HG03342 (cell line): ENCODE results near the gene IL17REL.

Source experiments
- ATAC-seq: cut with Tn5 transposase; IDR thresholded peaks from one replicate; pipeline ENCODE4 v1.9.1; 2021; ENCODE audit warnings: mild to moderate bottlenecking, moderate library complexity; ENCODE audit not compliant: unreplicated experiment

Gene IL17REL

DNA sequence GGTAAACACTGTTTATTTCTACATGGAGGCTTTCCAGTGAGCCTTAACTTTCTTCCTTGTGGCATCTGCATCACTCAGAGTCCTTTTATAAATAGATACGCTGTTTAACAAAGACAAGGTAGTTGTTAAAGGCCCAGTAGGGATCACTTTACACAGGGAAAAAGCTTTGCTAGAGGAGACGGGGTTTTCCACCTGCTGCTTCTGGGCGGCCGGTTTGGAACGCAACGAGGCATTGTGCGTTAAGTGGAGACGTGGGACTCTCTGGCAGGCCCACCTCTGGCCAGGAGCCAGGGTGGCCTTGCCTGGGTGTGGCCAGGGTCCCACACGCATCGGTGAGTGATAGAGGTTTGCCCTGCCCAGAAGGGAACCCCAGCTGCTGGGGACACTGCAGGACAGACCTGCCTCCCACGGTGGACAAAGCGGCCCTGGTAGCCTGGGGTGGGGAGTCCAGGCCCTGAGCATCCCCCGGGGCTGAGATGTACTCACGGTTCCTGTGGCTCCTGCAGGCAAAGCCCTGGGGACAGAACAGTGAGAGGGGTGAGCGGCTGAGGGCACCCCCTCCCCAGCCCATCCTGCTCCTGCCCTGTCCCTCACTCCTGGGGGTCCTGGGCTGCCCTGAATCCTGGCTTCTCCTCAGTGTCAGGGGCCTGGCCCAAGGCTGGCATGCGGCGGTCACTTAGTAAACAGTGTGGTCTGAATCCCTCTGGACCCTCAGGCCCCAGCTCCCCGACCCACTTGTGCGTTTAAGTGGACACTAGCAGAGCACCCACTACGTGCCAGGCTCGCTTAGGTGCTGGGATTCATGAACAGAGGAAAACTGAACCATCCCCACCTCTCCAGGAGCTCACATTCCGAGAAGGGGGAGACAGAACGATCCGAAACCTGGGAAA lies 4.2 kb downstream of the IL17REL start:
- no peak for ATAC-seq

DNA sequence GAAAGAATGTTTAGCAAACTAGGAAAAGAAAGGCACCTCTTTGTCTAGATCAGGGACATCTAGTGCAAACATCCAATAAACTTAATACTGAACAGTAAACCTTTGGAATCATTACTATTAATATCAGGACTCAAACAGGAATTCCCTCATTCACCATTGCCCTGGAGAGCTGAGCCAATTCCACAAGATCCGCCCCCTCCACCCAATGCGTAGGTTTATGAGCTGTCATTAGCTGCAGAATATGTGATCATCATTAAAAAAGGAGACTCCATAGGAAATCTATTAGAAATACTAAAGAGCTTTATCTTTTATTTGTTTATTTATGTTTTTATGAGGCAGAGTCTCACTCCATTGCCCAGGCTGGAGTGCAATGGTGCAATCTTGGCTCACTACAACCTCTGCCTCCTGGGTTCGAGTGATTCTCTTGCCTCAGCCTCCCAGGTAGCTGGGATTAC lies 5.5 kb downstream of the IL17REL start:
- no peak for ATAC-seq

DNA sequence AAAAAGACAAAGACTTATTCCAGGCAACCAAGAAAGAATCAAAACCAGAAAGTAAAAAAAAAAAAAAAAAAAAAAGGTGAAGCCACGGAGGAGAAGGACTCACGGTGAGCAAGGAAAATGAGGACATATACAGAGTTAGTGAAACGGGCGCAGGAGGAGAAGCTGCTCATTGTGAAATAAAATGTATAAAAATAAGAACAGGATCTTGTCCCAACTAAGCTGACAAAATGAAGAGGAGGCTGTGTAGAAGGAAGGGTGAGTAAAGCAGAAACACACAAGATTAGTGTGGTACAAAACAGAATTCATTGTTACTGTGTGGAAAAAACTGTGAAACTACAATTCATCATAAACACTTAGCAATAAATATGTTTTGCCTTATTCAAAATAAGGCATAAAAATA lies 7.6 kb downstream of the IL17REL start:
- no peak for ATAC-seq

DNA sequence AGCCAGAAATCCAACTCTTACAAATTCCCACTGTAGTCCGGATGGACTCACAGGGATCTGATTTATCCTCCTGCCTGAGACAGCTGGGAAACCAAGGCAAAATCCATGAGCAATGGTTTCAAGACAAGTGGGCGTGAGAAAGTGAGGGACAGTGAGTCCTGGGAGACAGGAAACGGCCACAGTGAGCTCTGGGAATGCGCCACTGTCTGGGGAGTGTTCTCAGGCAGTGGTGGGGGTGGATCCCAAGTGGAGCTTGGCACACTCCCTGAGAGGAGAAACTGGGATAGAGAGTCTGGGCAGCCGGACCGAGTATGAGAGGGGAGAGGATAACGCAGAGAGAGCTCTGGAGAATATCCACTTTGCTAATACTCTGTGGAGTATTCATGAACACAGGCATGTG lies 9.8 kb downstream of the IL17REL start:
- no peak for ATAC-seq

DNA sequence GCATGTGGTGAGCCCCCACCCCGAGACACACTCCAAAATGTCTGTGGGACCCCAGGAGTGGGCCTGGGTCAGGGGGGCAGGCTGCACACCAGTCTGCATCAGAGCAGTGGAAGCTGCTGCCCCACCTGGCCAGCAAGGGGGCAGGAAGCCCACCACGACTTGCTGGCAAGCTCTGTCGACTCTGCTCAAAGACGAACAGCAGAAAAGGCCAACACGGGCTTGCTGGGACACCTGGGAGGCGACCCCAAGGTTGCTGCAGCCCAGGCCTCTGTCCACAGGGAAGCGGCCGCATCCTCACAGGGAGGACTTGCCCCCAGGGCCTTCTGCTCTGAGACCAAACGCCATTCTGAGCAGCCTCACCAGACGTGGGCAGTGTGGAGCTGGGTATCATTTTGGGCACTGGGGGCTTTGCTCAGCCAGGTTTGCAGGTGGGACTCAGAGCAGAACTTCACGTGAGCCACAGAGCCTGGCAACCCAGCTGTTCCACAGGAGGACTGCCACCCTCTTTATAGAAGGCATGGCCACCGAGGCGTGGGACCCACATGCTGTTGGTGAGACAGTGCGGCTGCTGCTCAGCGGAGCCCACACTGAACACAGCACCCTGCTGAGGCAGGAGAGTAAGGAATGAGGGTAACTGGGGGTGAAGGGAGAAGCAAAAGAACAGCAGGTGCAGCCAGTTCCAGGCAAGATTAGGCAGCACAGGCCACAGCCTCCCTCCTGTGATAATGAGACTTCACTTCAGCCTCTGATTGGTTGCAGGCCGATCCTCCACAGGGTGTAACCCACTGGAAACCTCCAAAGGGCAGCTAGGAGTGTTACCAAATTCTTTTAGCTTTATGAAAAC lies 11.0 kb downstream of the IL17REL start:
- no peak for ATAC-seq

DNA sequence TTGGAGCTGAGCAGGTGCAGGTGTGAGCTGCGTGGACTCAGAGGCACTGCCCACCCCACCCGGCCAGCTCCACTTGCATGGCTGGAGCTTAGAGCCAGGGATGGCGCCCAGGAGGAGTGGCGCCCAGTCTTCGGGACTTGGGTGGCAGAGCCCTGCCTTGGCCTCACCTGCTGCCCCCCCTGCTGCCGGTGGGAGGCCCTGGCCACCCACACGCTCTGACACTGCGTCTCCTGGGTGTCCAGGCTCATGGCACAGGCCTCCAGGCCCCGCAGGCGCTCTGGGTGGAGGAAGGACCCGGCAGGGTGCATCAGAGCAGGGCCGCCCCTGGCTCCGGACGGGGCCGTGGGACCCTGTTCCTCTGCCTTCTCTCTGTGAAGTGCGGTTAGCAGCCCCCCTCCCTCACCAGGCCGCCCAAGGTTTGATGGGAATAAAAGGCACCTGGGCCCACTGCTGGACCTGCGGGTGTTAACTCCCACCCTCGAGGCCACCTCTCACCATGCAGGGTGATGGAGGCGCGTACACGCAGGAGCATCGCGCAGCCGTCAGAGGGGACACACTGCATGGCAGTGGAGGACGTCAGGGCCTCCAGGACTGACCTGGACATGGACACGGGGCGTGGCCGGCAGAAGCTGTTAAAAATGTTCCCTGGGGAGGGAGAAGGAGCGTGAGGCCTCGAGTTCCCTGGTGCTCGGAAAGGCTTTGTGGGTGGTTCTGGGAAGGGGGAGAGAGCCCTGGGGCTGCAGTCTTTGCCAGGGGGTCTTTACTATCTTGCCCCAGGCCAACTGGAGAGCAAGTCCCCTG lies 11.8 kb downstream of the IL17REL start:
- no peak for ATAC-seq

DNA sequence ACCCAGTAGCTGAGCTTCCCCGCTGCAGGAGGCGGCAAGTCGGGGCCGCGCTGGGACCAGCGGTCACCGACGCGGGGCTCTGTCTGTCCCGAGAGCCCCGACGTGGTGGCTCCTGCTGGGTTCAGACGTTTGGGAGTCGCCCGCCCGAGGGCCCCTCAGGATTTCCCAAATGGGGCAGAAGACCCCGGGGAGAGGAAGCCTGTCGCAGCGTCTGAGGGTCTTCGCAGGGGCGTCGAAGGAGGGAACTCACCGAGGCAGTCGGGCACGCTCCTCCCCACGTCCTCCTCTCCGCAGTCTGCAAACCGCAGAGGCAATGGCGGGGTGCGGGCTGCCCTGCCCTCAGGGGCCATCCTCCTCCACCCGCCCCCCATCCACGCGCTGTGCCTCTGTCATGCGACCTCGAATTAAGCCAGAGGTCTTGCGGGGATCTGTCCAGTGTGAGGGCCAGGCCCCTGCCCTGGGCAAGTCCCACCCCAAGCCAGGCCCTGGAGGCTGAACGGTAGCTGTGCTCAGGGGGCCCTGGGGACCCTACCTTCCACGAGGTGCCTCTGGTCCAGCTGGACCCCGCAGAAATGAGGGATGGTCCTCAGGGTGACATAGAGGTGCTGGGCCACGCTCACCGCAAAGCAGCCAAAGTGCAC lies 12.5 kb downstream of the IL17REL start:
- ATAC-seq = no peak

DNA sequence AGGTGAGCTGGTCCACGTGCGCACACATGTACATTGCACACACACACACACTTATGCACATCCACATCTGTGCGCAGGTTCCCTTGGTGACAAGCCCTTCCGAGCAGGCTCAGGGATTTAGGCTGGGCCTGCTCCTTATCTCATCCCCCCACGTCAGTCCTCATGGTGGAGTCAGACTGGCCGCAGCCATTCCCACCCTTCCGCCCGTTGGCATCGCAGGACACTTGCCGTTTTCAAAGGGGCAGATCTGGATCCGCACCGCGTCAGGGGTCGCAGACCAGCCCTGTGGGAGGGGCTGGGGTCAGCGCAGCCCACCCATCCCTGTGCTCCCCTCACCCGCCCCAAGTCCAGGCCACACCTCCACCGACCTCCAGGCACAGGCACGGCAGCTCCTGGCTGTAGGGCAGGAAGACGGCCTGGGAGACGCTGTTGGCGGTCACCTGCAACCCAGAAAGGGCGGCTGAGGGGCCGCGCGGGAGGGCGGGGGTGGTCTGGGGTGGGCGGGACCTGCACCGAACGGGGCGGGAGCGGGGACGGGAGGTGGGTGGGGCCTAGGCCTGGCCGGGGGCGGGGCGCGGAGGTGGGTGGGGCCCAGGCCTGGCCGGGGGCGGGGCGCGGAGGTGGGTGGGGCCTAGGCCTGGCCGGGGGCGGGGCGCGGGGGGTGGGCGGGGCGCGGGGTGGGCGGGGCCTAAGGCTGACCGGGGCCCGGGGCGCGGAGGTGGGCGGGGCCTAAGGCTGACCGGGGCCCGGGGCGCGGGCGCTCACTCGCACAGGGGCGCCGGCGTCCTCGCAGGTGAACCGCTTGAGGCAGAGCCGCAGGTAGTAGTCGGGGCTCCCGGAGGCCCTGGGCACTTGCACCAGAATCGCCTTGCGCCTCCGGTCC lies 13.3 kb downstream of the IL17REL start:
- no peak for ATAC-seq

DNA sequence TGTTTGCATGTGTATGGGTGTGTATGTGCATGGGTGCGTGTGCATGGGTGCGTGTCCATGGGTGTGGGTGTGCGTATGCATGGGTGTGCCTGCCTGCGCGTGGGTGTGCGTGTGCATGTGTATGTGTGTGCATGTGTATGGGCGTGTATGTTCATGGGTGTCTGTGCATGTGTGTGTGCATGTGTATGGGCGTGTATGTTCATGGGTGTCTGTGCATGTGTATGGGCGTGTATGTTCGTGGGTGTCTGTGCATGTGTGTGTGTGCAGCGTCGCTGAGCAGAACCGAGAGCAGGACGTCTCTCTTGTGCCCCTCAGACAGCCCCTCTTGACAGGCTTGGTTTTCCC lies 13.9 kb downstream of the IL17REL start:
- ATAC-seq = no peak

DNA sequence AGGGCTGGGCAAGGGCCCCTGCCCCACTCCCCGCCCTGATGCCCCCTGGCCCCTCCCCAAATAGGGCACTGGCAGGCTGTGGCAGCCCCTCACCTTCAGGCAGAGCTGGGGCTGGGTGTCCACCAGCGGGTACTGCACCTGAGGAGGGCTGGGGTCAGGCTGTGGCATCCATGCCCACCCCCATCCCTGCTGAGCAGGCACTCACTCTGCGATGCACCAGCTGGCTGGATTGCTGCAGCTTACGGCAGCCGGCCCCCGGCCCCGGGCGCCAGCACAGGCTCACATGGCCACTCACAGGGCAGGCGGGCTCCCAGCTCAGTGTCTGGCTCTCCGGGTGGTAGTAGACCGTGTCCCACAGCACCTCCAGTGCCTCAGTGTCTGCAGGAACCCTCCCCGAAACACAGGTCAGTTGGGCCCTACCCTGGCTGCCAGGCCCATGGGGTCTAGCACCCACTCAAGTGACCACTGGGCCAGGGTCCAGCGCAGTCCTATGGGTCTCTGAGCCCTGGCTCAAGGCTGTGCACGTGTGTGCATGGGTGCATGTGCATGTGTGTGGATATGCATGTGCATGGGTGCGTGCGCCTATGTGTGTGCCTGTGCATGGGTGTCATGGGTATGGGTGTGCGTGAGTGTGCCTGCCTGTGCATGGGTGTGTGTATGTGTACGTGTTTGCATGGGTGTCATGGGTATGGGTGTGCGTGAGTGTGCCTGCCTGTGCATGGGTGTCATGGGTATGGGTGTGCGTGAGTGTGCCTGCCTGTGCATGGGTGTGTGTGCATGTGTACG lies 14.4 kb downstream of the IL17REL start:
- ATAC-seq = no peak

DNA sequence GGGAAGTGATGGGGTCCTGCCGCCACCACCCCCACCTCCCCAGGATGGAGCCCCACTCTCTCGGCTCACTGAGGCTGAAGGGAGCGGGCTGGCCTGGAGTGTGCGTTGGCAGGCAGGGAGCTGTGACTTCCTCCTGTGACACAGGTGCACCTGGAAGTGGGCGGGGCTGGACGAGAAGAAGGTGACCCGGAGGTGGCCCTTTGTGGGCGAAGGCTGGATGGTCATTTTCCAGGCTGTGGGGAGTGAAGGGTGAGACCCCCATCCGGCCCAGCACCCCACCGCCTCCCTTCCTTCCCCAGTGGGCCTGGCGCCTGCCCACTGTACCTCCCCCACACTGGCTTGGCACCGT lies 15.3 kb downstream of the IL17REL start:
- ATAC-seq = no peak

DNA sequence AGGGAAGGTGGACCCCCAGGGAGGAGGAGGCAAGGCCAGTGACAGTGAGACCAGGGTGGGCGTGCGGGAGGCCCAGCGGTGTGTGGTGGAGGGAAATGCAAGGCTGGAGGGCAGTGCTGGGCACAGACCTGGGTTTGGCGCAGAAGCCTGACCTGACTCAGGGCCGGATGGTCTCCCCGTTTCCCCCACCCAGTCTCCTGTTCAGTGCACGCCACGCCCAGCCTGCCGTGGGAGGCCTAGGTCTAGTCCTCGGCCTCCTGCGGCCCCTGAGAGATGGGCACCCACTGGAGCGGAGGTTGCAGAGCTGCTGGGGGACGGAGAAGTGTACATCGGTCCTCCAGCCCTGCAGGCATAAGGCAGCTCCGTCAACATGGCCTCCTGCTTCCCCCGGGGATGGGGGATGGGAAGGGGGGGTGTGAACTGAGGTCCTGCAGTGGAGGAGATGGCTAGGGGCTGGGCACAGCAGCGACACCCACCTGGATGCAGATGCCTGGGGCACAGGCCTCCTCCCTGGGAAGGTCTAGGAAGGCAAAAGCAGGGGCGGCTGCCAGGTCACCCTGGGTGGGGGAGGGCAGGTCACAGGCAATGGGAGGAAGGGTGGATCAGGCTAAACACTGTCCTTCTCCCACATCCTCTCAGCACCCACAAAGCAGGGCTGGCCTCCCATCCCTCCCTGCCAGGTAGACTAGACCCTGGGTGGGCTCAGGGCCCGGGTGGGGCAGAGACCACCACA lies 15.9 kb downstream of the IL17REL start:
- ATAC-seq = no peak

DNA sequence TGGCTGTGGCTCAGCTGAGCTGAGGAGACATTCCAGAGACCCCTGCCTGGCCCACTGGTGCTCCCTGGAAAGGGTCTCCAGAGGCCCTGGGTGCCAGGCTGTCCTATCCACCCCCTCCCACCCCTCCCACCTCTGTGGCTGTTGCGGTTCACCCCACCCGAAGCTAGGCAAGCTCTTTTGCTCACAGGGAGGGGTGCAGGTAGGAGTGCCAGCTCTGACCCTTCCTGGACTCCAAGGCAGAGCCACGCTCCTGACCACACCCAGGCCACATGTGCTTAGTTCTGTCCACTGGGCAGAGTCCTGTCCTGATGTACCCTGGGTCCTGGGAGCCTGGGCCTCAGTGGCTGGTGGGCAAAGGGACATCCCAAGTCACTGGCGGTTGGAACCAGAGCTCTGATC lies 16.4 kb downstream of the IL17REL start:
- ATAC-seq = no peak

DNA sequence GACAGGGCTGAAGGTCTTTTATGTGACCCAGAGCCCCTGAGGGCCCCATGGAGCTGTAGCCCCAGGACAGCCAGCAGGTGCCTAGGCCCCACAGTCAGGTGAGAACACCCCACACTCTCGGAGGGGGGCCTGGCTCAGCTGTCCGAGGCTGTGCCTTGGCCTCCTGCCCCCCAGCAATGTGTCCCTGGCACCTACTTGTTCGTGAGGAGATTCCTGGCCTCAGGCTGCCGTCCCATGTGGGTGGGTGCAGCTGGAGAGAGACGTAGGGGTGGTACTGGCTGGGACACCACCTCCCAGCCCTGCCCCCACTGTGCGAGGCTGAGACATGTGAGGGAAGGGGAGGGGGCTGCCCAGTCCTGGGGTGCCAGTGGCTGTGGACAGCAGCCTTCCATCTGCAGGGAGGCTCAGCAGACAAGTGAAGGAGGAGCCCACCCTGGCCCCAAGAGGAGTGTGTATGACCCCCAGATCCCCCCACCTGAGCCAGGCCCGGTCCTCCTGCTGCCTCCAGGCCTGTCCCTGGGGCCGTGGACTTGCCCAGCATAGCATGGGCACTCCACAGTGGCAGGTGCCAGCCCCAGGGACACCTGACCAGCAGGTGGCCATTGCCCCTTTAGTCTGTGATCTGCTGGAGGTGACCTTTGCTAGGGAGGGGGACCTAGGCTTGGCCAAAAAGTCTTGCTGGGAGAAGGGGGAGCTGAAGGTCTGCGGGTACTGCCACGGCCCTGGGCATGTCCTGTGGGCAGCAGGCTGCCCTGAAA lies 17.0 kb downstream of the IL17REL start:
- no peak for ATAC-seq

DNA sequence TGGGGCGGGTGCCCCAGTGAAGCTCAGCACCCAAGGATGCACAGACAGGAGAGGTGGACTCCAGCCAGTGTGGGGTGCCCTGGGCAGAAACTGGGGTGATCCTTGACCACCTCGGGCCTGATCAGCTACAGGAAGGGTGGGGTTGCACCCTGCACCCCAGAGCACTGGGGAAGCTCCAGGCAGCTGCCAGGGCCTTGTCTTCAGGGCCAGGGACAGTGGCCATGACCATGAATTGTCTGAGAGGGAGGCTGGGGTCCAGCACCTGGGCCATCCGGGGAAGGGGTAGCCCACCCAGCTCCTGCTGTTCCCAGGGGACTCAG lies 17.6 kb downstream of the IL17REL start:
- ATAC-seq = no peak

DNA sequence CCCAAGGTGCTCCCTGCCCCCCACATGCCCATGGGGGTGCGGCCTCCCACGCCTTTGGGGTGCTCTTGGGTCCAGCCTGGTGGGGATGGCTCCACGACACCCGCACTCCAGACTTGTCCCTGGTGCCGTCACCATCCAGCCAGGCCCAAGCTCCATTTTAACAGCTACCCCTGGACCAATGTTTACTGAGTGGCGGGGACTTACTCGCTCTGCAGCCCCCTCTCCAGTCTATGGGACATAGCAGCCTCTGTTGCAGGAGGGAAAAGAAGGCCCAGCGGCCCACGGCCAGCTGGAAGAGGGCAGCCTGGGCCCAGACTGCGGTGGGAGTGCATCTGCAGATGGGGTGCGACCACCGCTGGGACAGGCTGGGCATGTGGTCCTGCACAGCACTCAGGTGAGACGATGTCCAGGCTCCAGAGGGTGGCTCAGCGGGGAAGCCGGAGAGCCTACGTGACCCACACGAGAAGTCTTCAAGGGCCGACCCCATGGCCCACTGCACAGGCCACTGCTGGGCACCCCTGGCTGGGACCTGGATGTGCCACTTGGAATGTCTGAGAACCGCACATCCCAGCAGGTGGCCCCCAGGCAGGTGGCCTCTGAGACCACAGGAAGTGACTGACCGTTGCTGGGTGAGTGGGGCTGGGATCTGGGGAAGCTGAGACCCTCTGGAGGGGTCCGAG lies 18.1 kb downstream of the IL17REL start:
- no peak for ATAC-seq

DNA sequence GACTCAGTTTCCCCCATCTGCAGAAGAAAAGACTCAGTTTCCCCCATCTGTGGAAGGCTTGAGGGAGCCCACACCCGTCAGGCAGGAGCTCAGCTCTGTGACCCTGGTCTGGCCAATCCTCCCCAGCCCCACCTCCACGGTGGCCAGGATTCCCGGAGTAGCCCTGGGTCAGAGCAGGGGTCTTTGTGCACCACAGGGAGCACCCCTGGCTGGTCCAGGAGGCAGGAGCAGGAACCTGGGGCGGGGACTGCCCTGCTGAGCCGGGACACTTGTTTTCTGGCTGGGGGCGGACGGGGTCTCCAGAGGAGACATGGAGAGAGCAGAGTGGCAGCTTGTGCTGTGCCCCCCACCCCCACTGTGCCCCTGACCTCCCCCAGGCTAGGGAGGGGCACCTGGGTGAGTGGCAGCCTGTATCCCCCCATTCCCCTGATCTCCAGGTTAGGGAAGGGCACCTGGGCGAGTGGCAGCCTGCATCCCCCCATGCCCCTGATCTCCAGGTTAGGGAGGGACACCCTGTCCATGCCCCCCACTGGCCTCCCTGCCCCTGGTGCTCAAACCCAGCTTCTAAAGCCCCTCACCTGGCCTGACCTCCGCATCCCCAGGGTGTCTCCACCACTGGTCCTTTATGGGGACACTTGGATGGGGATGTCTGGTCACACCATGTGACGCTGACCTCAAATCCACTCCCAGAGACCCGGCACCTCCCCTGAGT lies 18.8 kb downstream of the IL17REL start:
- ATAC-seq = no peak
